HL-60 (cell line): ENCODE measurements around the gene BEGAIN.

ENCODE experiments used
- POLR2AphosphoS5 ChIP-seq: IDR thresholded peaks from 2 replicates; pipeline ENCODE4 v1.6.1; 2012; ENCODE audit warnings: low read depth
- TF ChIP-seq, protein P1 (sequence below): IDR thresholded peaks from one replicate; pipeline ENCODE4 v1.5.1; 2011; ENCODE audit warnings: low read length, control low read depth, inconsistent platforms; ENCODE audit not compliant: insufficient read depth
- TF ChIP-seq, protein P2 (sequence below): IDR thresholded peaks from 2 replicates; pipeline ENCODE4 v1.6.1; 2012; ENCODE audit warnings: low read depth; ENCODE audit not compliant: insufficient replicate concordance

DNA sequence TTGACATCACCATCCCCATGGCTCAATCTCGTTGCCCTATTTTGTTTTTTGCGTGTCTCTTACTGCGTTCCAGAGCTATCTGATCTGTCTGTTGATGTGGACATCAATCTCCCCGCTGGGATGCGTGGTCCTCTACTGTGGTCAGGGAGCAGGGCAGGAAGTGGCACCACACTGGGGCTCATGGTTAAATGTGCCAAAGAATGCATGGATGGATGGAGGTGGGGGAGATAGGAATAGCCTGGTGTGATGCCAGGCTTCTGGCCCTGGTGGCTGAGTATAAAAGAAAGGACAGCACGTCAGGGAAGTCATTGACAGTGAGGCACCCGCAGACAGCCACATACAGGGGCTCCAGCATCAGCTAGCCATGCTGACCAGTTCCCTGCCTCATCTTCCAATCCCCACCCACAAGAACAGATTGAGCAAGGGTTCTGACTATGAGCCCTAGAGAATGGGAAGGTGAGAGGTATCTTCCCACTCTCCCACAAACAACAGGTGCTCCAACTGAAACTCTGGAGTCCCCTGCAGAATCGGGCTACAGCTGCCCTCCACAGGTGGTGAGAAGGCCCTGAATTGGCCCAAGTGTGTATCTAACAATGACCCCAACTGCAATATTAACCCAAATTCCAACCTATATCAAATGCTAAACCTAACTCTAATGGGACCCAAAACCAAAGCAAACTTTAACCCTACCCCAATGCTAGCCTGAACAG, 2.7 kb upstream of the BEGAIN start:
- TF ChIP-seq, protein P1, sequence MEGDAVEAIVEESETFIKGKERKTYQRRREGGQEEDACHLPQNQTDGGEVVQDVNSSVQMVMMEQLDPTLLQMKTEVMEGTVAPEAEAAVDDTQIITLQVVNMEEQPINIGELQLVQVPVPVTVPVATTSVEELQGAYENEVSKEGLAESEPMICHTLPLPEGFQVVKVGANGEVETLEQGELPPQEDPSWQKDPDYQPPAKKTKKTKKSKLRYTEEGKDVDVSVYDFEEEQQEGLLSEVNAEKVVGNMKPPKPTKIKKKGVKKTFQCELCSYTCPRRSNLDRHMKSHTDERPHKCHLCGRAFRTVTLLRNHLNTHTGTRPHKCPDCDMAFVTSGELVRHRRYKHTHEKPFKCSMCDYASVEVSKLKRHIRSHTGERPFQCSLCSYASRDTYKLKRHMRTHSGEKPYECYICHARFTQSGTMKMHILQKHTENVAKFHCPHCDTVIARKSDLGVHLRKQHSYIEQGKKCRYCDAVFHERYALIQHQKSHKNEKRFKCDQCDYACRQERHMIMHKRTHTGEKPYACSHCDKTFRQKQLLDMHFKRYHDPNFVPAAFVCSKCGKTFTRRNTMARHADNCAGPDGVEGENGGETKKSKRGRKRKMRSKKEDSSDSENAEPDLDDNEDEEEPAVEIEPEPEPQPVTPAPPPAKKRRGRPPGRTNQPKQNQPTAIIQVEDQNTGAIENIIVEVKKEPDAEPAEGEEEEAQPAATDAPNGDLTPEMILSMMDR = no peak
- TF ChIP-seq, protein P2, sequence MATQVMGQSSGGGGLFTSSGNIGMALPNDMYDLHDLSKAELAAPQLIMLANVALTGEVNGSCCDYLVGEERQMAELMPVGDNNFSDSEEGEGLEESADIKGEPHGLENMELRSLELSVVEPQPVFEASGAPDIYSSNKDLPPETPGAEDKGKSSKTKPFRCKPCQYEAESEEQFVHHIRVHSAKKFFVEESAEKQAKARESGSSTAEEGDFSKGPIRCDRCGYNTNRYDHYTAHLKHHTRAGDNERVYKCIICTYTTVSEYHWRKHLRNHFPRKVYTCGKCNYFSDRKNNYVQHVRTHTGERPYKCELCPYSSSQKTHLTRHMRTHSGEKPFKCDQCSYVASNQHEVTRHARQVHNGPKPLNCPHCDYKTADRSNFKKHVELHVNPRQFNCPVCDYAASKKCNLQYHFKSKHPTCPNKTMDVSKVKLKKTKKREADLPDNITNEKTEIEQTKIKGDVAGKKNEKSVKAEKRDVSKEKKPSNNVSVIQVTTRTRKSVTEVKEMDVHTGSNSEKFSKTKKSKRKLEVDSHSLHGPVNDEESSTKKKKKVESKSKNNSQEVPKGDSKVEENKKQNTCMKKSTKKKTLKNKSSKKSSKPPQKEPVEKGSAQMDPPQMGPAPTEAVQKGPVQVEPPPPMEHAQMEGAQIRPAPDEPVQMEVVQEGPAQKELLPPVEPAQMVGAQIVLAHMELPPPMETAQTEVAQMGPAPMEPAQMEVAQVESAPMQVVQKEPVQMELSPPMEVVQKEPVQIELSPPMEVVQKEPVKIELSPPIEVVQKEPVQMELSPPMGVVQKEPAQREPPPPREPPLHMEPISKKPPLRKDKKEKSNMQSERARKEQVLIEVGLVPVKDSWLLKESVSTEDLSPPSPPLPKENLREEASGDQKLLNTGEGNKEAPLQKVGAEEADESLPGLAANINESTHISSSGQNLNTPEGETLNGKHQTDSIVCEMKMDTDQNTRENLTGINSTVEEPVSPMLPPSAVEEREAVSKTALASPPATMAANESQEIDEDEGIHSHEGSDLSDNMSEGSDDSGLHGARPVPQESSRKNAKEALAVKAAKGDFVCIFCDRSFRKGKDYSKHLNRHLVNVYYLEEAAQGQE = no peak
- TF ChIP-seq POLR2AphosphoS5 = no peak
